NCI-H1417 treated with DMSO at 0.1 percent for 48 hours (cell line): ENCODE measurements around the gene CS.
"Not testable (repeated sequence)": the region's sequence is repeated elsewhere in the genome, so short reads cannot be mapped to it uniquely, and the experiment has no call there.

Experiments used
- DNase-seq: peaks from one replicate; lab custom pipeline; 2025; lab: John Stamatoyannopoulos, UW

CS gene

DNA sequence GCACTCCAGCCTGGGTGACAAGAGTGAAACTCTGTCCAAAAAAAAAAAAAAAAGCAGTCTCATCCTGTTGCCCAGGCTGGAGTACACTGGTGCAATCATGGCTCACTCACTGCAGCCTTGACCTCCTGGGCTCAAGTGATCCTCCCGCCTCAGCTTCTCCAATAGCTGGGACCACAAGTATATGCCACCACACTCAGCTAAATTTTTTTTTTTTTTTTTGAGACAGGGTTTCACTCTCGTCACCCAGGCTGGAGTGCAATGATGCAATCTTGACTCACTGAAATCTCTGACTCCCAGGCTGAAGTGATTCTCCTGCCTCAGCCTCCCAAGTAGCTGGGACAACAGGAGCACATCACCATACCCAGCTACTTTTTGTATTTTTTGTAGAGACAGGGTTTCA, 20.9 kb upstream of the CS start:
- DNase-seq: no peak

DNA sequence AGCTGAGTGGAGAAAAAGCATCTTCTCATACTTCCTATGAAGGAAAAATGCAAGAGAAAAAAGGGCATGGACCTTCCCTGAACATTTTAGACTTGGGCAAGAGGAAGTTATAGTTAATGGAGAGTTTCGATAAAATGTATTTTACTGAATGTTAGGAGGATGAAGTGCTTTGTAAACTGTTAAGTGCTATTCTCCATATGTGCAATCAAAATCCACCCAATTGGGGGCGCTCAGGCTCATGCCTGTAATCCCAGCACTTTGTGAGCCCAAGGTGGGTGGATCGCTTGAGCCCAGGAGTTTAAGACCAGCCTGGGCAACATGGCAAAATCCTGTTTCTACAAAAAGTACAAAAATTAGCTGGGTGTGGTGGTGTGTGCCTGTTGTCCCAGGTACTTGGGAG, 17.5 kb upstream of the CS start:
- no peak for DNase-seq

DNA sequence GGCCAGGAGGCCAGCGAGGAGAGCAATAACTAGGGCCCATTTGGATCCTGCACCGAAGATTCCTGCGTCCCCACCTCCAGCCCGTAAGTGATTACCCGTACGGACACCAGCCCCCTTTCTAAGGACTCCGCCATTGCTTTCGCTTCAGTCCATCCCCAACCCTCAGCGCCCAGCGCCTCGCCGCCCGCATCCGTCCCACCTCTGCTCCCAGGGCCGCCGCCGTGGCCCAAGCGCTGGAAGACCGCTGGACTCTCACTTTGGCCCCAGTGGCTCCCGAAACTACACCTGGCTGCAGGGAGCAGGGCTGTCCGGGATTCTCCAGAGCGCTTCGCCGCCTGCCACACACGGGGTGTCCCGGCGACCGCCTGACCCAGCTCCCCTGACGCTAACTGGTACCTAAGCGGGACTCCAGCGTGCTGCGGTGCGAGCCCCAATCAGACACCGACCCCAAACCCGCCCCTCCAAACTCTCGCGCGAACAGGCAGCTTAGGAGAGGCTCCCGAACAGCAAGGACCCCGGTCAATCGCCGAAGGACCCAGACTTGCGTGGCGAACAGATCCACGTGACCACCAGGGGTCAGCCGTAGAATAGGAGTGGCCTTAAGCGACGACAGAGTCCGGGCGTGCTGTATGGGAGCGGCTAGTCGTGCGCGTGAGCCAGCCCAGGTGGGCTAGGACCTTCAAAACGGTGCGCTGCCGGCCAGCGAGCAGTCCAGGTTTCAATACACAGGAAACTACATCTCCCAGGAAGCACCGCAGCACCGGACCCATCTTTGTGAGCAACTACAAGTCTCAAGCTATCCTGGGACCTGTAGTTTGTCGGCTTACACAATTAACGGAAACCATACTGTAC, 15.7 kb upstream of the CS start, which contains the start of gene CNPY2:
CNPY2 (minus strand) TSS at position 367 of the 852 bp plus-strand sequence. CDS start 771 bp downstream, outside the sequence.
- peak; percentile 95 for DNase-seq

DNA sequence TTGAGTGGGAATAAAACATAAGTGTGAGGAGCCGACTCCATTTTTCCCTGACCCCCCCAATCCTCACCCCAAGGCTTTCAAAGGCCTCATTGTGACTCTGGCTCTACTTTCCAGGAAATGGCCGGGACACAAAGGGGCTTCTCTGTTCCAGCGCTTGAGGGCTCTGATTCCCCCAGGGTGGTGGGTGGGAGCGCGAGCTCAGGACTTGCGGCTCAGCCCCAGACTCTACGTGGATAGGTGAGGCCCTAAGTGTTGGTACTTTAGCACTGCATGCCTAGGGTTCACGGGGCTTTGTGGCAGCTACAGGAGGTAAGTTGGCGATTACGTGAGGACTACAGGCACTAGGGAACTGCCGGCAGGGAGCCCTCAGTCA, 15.1 kb upstream of the CS start:
- DNase-seq: no peak

DNA sequence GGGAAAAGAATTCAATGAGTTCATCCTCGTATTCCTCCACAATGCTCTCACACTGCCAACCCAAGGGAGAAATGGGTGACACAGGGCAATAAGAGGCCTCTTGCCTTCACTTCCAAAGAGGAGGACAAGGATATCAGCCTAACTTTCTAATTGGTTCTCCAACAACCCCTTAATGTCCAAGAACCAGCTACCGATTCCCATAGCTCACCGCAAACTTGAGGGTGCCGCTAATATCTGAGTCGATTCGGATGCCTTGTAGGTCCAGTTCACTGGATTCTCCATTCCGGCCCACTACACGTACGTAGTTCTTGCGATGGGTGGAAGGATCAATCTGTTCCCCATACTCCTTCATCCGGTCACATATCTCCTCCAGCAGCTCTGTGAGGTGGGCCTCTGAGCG, 10.9 kb upstream of the CS start:
- DNase-seq: no peak

DNA sequence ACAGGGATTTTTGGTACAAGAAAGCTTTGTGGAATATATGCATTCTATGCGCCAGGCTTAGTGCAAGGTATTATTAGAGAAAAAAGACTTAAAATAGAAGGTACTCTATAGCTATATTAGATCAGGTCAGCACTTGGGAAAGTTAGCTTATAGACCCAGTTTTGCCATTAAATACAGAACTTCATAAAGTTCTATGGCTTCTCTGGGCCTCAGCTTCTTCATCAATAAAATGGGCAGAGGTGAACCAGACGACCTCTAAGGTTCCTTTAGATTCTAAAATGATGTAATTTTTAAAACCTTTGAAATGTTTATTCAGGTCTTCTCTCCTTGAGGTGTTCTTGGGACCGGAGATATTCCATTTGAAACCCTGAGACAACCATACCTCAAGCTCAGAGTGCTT, 8.6 kb upstream of the CS start:
- no peak for DNase-seq

DNA sequence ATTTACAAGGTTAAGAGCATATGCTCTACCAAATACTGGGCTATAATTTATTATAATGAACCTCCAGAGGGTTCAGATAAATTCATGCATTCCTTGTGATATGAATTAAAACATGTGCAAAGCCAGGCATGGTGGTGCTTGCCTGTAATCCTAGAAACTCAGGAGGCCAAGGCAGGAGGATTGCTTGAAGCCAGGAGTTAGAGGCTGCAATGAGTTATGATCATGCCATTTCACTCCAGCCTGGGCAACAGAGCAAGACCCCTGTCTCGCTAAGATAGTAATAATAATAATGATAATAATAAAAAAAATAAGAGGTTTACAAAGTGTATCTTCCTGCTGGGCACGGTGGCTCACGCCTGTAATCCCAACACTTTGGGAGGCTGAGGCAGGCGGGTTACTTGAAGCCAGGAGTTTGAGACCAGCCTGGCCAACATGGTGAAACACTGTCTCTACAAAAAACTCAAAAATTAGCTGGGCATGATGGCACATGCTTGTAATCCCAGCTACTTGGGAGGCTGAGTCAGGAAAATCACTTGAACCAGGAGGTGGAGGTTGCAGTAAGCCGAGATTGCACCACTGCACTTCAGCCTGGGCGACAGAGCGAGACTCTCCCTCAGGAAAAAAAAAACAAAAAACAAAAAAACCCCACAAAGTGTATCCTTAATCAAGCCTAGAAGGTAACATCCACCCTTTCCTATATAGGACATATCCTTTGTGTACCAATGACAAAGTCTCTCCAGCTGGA, 7.3 kb upstream of the CS start:
- no peak for DNase-seq

DNA sequence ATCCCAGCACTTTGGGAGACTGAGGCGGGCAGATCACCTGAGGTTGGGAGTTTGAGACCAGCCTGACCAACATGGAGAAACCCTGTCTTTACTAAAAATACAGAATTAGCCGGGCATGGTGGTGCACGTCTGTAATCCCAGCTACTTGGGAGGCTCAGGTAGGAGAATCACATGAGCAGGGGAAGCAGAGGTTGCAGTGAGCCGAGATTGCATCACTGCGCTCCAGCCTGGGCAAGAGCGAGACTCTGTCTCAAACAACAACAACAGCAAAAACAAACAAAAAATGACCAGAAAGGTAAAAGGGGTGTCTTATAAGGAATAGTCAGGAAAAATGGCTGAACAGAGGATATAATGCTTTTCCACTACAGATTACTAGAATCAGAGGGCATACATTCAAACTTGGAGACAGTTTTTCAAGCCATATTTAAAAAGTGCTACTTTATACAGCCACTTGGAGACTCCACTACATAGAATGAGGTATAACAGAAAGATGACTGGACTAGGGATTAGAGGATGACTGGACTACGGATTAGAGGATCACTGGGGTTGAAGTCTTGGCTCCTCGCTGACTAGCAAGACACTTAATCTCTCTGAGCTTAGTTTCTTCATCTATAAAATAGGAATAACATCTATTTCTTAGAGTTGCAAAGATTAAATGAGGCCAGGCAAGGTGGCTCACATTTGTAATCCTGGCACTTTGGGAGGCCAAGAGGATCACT, 4.9 kb upstream of the CS start:
- DNase-seq: no peak

DNA sequence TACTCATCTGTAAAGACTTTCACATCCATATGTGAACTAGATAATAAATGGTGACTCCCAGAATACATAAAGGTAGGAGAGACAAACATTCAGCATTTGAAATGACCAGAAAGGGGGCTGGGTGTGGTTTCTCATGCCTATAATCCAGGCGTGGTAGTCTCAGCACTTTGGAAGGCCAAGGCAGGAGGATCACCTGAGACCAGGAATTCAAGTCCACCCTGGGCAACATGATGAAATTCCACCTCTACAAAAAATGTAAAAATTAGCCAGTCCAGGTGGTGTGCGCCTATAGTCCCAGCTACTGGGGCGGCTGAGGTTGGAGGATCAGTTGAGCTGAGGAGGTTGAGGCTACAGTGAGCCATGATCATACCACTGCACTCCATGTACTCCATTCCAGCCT, 4.1 kb upstream of the CS start:
- no peak for DNase-seq

DNA sequence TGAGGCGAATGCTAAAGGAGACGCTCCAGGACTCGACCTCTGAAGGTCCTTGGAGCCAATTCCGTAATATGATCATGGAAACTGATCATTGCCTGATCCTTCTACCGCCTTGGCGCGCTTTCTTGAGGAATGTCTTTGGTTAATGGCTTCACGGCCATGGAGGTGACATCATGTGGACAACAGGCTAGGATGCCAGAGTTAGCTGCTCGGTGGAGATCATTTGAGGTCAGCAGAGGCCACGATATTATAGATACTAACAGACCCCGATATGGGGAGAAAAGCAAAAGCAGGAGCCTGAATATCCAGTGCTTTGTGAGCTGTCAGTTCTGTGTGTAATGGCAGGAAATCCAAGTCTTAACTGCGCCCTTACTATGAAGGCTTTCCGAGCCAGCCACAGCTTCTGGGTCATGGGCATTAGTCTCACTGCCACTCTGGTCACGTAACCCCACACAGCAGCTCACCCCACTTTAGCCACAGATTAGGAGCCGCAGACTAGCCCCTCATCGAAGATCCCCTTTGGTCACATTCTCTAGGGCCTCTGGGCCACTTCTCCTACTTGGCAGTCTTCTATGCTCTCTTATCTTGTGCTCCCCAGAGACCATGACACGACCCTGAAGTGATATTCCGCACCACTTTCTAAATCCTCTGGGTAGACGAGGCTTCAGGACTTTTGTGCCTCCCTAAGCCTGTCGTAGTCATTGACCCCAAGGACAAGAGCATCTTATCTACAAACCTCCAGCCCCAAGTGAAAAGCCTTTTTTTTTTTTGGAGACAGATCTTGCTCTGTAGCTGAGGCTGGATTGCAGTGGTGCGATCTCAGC, 724 bp upstream of the CS start:
- no peak for DNase-seq

DNA sequence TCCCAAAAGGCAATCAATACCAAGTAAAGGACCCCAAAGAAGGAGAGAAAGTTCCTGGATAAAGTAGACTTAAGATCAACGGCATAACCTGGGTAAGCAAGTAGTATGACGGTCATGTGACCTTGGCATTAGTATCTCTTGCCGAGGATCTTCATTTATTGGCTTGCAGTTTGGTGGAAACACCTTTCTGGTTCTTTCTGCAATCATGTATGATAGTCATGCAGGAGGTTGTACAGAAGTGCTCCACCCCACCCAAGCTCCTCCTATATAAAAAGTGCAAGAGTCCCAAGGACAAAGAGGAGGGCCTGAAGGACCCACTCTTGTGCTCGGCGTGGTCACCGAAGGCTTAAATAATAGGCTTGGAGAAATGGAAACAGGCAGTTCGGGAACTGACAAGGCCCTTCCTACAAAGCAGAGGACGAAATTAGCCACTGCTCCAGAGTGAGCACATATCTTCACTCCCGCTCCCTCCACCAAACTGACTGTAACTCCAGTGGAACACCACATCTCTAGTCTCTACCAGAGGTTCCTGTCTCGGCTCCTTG, 750 bp downstream of the CS start:
- DNase-seq: no peak

DNA sequence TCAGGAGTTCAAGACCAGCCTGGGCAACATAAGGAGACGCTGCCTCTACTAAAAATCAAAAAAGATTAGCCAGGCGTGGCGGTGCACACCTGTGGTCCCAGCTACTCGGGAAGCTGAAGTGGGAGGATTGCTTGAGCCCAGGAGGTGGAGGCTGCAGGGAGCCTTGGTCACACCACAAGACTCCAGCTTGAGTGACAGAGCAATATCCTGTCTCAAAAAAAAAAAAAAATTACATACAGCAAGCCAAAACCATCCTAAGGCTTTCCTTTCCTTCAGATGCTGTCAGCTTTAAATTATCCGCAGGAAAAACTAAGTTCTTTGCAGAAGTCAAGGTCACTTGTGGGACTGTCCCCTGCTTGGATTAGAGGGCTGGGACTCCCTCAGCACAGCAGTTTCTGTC, 1.3 kb downstream of the CS start:
- no peak for DNase-seq

DNA sequence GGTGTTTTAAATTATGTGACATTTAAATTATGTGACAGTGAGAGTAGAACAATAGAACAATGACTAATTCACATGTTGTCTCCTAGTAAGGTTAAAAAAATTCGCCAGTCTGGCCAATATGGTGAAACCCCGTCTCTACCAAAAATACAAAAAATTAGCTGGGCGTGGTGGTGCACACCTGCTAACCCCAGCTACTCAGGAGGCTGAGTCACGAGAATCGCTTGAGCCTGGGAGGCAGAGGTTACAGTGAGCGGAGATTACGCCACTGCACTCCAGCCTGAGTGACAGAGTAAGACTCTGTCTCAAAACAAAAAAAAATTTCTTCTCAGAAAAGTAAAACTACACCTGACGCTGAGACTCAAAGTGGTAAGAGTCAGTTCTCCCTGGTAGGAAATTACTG, 2.7 kb downstream of the CS start:
- DNase-seq: no peak

DNA sequence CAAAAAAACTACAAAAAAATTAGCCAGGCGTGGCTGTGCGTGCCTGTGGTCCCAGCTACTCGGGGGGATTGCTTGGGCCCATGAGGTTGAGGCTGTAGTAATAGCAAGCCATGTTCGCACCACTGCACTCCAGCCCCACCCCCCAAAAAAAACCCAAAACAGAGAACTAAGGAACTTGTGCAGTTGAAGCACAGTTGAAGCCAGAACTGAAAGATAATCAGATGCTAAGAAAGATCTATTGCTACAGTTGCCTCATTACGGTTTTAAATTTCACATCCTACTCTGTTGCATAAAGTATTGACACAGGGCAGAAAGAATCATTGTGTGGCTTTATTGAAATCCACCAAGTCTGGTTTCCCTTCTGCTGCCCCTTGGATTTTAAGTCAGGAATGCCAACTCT, 3.8 kb downstream of the CS start:
- no peak for DNase-seq

DNA sequence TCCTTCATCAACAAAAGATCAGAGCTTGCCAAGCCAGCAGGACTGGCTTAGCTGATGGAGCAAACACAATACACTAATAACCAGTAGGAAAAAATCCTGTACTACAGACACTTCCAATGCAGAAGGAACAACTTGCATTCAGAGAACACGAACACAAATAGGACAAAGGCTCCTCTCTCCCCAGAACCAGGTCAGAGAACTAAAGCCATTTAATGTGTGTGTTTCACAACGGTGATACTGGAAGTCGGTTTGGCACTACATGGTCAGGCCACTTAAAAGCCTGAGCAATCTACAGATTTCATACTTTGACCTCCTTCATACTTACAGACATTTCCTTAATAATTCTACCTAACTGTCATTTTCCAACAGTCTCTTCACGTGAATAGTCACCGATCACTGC, 6.3 kb downstream of the CS start:
- DNase-seq: no peak

DNA sequence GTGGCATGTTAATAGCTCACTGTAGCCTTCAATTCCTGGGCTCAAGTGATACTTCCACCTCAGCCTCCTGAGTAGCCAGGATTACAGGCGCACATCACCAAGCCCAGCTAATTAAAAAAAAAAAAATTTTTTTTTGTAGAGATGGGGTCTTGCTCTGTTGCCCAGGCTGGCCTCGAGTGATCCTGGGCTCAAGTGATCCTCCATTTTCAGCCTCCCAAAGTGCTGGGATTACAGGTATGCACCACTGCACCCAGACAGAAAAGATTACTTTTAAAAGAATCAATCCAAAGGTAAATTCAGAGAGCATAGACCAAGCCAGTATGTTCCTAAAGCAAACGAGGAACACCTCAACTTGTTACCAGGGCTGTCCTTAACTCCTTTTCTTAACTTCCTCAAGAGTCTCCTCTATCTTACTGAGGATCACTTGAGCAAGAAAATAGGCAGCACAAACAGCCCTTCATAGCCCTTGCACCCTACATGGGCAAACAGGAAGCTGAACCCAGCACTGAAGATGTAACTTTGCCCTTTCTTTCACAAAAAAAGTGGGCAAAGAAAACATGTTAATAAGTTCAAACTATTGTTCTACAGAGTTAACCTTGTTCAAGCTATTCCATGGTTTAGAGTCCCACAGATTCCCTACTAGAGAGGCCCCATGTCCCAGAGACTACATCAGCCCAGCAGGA, 11.3 kb downstream of the CS start:
- no peak for DNase-seq

DNA sequence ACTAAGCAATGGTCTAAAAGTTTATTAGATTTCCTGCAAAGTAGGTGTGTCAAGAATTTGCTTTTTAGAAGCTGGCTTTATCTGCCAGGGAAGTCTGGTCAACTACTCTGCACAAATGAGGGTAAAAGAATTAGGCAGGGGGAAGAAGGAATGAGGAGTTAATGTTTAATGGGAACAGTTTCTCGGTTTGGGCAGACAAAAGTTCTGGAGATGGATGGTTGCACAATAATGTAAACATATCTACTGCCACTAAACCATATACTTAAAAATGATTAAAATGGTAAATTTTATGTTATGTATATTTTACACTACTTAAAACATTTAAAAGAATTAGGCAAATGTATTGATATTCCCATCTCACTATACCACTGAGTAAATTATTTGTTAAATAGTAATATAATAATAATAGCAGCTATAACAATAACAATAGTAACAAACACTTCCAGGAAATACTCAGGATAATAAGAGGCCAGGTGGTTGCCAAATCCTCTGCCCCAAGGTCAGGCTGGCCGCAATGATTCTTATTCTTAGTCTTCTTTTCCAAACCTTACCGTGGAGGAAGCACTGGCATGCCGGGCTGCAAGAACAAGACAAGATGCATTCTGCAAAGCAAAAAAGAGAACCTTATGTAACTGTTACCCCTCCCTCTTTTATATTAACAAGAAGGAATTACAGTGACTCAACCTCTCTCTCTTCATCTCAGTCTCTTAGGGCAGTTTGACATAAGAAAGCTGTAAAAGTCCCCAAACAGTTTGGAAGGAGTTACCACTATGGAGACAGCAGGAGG, 13.9 kb downstream of the CS start:
- DNase-seq: no peak

DNA sequence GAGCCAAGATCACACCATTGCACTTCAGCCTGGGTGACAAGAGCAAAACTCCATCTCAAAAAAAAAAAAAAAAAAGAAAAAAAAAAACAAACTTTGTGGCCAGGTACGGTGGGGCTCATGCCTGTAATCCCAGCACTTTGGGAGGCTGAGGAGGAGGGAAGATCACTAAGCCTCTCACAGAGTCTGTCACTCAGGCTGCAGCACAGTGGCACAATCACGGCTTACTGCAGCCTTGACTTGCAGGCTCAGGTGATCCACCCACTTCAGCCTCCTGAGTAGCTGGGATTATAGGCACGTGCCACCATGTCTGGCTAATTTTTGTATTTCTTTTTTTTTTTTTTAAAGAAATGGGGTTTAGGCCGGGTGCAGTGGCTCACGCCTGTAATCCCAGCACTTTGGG, 15.9 kb downstream of the CS start:
- DNase-seq: not testable (repeated sequence)

DNA sequence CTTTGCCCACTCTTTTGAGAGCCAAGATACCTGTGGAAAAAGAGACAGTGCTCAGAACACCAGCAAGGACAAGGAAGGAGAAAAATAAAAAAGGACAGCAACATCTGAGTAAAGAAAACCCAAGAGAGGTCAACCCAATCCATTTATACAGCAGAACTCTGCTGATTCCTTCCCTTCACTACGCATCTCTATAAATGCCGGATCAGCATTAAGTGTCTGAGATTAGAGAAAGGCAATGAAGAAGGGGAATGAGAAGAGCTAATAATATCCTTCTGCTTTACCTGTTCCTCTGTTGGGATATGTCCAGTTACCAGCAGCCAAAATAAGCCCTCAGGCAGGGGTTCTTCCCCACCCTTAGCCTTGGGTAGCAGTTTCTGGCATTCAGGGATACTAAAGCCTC, 17.6 kb downstream of the CS start:
- no peak for DNase-seq

DNA sequence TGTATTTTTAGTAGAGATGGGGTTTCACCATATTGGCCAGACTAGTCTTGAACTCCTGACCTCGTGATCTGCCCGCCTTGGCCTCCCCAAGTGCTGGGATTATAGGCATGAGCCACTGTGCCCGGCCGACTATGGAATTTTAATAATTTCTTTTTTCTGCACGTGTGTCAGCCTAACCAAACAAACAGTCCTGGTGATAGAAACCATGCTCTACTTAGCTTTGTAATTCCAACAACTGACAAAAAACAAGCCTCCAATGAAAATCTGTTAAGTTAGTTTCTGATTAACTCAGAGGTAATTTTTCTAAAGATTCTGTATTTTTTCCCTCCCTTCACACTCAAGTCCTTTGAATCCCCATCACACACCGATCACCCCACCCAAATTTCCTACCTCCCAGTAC, 18.1 kb downstream of the CS start:
- DNase-seq: no peak
